ENCODE data around the gene CRIP1.

Gene CRIP1

GRCh38 chr14:105488781-105489541 is 2.3 kb downstream of the CRIP1 start:
- DNase-seq (peak; percentile 15), ATAC-seq (no peak)
- Mint-ChIP-seq H3K36me3 (ENCODE audit: low read depth) (peaks cover 4% of the 10 kb centered on the region), H3K27me3 (no peaks in the 10 kb centered on the region), H3K4me3 (peak overlapping the region; percentile 81), H3K4me1 (peaks cover 49% of the 10 kb centered on the region), H3K27ac (no peak overlapping the region), H3K9me3 (no peaks in the 10 kb centered on the region)

GRCh38 chr14:105489542-105490266 is 3.0 kb downstream of the CRIP1 start:
- peak overlapping the region; percentile 74 for H3K27ac Mint-ChIP-seq
- no peaks in the 10 kb centered on the region for H3K9me3 Mint-ChIP-seq
- peak overlapping the region; percentile 81 for H3K4me3 Mint-ChIP-seq
- no peaks in the 10 kb centered on the region for H3K27me3 Mint-ChIP-seq
- DNase-seq (peak; percentile 86), ATAC-seq (peak; percentile 1)
- H3K4me1 Mint-ChIP-seq, result peaks cover 41% of the 10 kb centered on the region
- peaks cover 4% of the 10 kb centered on the region for H3K36me3 Mint-ChIP-seq (ENCODE audit: low read depth)

- Mint-ChIP-seq H3K27ac (peak overlapping the region; percentile 74), H3K4me3 (peak overlapping the region; percentile 81)
- ATAC-seq, result no peak
Observed at GRCh38 chr14:105490267-105490571, 3.5 kb downstream of the CRIP1 start.

GRCh38 chr14:105490572-105491365 is 4.1 kb downstream of the CRIP1 start, which contains the start of gene TEDC1:
Gene TEDC1 (plus strand): TSS chr14:105491246. CDS start chr14:105491376, 130 bp downstream.
- DNase-seq, result peak; percentile 98
- Mint-ChIP-seq H3K27me3 (no peaks in the 10 kb centered on the region), H3K9me3 (no peaks in the 10 kb centered on the region), H3K36me3 (ENCODE audit: low read depth) (peaks cover 4% of the 10 kb centered on the region), H3K4me1 (peaks cover 34% of the 10 kb centered on the region), H3K27ac (peak within 1 kb of the TSS; percentile 87), H3K4me3 (peak within 1 kb of the TSS; percentile 82)
- ATAC-seq, result peak; percentile 78

More at GRCh38 chr14:105490267-105490571, 3.5 kb downstream of the CRIP1 start:
- H3K27me3 Mint-ChIP-seq, result no peaks in the 10 kb centered on the region
- peaks cover 4% of the 10 kb centered on the region for H3K36me3 Mint-ChIP-seq (ENCODE audit: low read depth)
- no peak for DNase-seq
- H3K4me1 Mint-ChIP-seq, result peaks cover 39% of the 10 kb centered on the region
- H3K9me3 Mint-ChIP-seq, result no peaks in the 10 kb centered on the region

- peak overlapping the region; percentile 82 for H3K4me3 Mint-ChIP-seq
- H3K9me3 Mint-ChIP-seq, result no peaks in the 10 kb centered on the region
- H3K27me3 Mint-ChIP-seq, result no peaks in the 10 kb centered on the region
- DNase-seq, result peak; percentile 94
- H3K4me1 Mint-ChIP-seq, result peaks cover 32% of the 10 kb centered on the region
- H3K27ac Mint-ChIP-seq, result peak overlapping the region; percentile 87
- peak; percentile 3 for ATAC-seq
- H3K36me3 Mint-ChIP-seq (ENCODE audit: low read depth), result peaks cover 4% of the 10 kb centered on the region
Observed at GRCh38 chr14:105491366-105491973, 4.8 kb downstream of the CRIP1 start.

GRCh38 chr14:105492031-105492970 is 5.6 kb downstream of the CRIP1 start:
- Mint-ChIP-seq H3K27ac (peak overlapping the region; percentile 83), H3K27me3 (no peaks in the 10 kb centered on the region), H3K9me3 (no peaks in the 10 kb centered on the region), H3K36me3 (ENCODE audit: low read depth) (peaks cover 4% of the 10 kb centered on the region), H3K4me1 (peaks cover 28% of the 10 kb centered on the region), H3K4me3 (peak overlapping the region; percentile 82)
- no peak for DNase-seq
- ATAC-seq, result no peak

- Mint-ChIP-seq H3K27me3 (no peaks in the 10 kb centered on the region), H3K36me3 (ENCODE audit: low read depth) (peaks cover 4% of the 10 kb centered on the region), H3K9me3 (no peaks in the 10 kb centered on the region), H3K4me3 (peak overlapping the region; percentile 17), H3K4me1 (peaks cover 23% of the 10 kb centered on the region), H3K27ac (no peak overlapping the region)
- ATAC-seq, result no peak
- DNase-seq, result no peak
Observed at GRCh38 chr14:105492971-105493871, 6.5 kb downstream of the CRIP1 start.

GRCh38 chr14:105493921-105494605 is 7.4 kb downstream of the CRIP1 start:
- Mint-ChIP-seq H3K4me3 (no peak overlapping the region), H3K27ac (no peak overlapping the region)
- ATAC-seq, result no peak

GRCh38 chr14:105494606-105494929 is 7.9 kb downstream of the CRIP1 start:
- no peaks in the 10 kb centered on the region for H3K27me3 Mint-ChIP-seq
- DNase-seq (no peak), ATAC-seq (no peak)
- no peaks in the 10 kb centered on the region for H3K9me3 Mint-ChIP-seq
- H3K4me1 Mint-ChIP-seq, result peaks cover 12% of the 10 kb centered on the region
- H3K36me3 Mint-ChIP-seq (ENCODE audit: low read depth), result peaks cover 4% of the 10 kb centered on the region
- no peak overlapping the region for H3K27ac Mint-ChIP-seq
- no peak overlapping the region for H3K4me3 Mint-ChIP-seq

More at GRCh38 chr14:105493921-105494605, 7.4 kb downstream of the CRIP1 start:
- H3K36me3 Mint-ChIP-seq (ENCODE audit: low read depth), result peaks cover 4% of the 10 kb centered on the region
- DNase-seq, result no peak
- no peaks in the 10 kb centered on the region for H3K9me3 Mint-ChIP-seq
- H3K27me3 Mint-ChIP-seq, result no peaks in the 10 kb centered on the region
- peaks cover 17% of the 10 kb centered on the region for H3K4me1 Mint-ChIP-seq

GRCh38 chr14:105495101-105495989 is 8.7 kb downstream of the CRIP1 start:
- Mint-ChIP-seq H3K4me1 (peaks cover 10% of the 10 kb centered on the region), H3K4me3 (no peak overlapping the region), H3K36me3 (ENCODE audit: low read depth) (peaks cover 4% of the 10 kb centered on the region), H3K9me3 (no peaks in the 10 kb centered on the region), H3K27ac (no peak overlapping the region), H3K27me3 (no peaks in the 10 kb centered on the region)
- no peak for ATAC-seq
- no peak for DNase-seq

DNA sequence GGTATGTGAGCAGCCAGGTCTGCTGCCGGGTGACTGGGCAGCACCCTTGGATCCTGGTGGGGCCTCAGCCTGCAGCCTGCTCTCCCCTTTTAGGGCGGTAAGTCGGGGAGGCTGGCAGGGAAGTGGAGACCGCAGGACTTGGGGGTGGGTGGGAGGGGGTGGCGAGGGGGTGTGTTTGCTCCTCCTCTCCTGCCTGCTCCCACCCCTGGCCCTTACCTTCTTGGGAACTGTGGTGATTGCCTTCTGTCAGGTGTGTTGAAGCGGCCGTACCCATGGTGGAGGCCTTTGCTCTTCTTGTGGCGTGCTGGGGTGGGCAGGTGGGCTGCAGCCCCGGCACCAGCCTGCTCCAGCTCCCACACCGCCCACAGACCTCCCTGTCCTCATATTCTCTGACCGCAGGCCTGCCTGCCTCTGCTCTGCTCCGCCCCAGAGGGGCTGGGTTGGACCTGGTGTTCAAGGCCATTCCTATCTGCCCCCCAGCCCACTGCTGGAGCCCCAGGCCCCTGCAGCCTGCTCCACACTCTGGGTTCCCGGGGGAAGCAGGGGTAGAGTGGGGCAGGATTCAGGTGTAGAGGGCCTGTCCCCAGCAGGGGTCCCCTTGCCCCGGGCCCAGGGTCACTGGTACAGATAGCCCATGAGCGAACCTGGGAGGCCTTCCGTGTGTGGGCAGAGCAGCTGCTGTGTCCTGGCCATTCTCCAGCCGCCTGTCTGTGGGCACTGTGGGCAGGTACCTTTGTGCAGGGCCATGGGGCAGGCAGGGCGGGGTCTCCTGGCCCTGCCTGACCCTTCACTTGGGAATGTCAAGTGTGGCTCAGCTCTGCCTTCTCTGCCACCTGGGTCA is 9.5 kb downstream of the CRIP1 start:
- Mint-ChIP-seq H3K27me3 (no peaks in the 10 kb centered on the region), H3K4me3 (no peak overlapping the region), H3K9me3 (no peaks in the 10 kb centered on the region), H3K36me3 (ENCODE audit: low read depth) (peaks cover 4% of the 10 kb centered on the region), H3K27ac (no peak overlapping the region), H3K4me1 (peaks cover 6% of the 10 kb centered on the region)
- no peak for ATAC-seq
- DNase-seq, result no peak

Data from activated naive CD8-positive, alpha-beta T cell treated with anti-CD3 and anti-CD28 coated beads, Interleukin-2, amount 50 U/mL, for 24 hours (primary cell).